Measurements from ENCODE around the gene GALNT12.

DNA sequence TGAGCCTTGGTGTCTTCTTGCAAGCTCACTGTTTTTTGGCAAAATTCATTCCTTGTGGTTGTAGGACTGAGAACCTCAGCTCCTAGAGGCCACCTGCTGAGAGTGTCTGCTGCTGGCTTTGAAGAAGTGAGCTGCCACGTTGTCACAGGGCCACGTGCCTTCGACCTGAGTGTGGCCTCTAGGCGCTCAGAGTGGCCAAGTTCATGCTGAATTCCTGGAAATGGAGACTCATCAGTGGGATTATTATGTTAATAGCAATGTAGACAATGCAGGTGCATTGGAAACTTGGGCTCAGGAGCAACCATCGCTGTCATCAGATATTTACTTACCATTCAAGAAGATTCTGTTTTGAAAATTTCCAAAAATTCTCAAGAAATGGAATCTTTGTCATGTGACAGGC lies 52.5 kb downstream of the GALNT12 start:
- TF ChIP-seq POLR2A (IDR thresholded peaks at IDR 0.05; ENCODE audit: borderline replicate concordance, extremely low read depth, insufficient read depth, insufficient read length), result no peak
- no peak for TF ChIP-seq ZBTB33 (IDR thresholded peaks at IDR 0.05; ENCODE audit: extremely low read depth, insufficient replicate concordance, low read length)
- no peak for TF ChIP-seq JUND (IDR thresholded peaks at IDR 0.05)
- TF ChIP-seq, protein P1, sequence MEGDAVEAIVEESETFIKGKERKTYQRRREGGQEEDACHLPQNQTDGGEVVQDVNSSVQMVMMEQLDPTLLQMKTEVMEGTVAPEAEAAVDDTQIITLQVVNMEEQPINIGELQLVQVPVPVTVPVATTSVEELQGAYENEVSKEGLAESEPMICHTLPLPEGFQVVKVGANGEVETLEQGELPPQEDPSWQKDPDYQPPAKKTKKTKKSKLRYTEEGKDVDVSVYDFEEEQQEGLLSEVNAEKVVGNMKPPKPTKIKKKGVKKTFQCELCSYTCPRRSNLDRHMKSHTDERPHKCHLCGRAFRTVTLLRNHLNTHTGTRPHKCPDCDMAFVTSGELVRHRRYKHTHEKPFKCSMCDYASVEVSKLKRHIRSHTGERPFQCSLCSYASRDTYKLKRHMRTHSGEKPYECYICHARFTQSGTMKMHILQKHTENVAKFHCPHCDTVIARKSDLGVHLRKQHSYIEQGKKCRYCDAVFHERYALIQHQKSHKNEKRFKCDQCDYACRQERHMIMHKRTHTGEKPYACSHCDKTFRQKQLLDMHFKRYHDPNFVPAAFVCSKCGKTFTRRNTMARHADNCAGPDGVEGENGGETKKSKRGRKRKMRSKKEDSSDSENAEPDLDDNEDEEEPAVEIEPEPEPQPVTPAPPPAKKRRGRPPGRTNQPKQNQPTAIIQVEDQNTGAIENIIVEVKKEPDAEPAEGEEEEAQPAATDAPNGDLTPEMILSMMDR (IDR thresholded peaks at IDR 0.05 in 2 of 3, conservative IDR thresholded peaks at IDR 0.05 in 1 of 3; ENCODE audit: borderline replicate concordance in 1 of 3, insufficient read depth in 1 of 3, low read depth in 2 of 3, low read length in 2 of 3), result no peak
- TF ChIP-seq SIN3A (IDR thresholded peaks at IDR 0.05; ENCODE audit: low read depth), result no peak
- TF ChIP-seq CEBPB (IDR thresholded peaks at IDR 0.05; ENCODE audit: low read depth), result no peak
- no peak for TF ChIP-seq ATF3 (IDR thresholded peaks at IDR 0.05)
- no peak for TF ChIP-seq POLR2AphosphoS5 (IDR thresholded peaks at IDR 0.05; ENCODE audit: low read depth, low read length)
- no peak for TF ChIP-seq YY1 (IDR thresholded peaks at IDR 0.05; ENCODE audit: extremely low read depth, insufficient replicate concordance, low read depth, low read length)
- TF ChIP-seq EZH2 (IDR thresholded peaks at IDR 0.05), result no peak
- no peak for TF ChIP-seq ZNF274 (IDR thresholded peaks at IDR 0.05; ENCODE audit: low read depth, low read length)
- TF ChIP-seq RAD21 (IDR thresholded peaks at IDR 0.05; ENCODE audit: low read depth), result no peak
